ENCODE measurements around the gene TFE3.
"Not testable (repeated sequence)": the region's sequence is repeated elsewhere in the genome, so short reads cannot be mapped to it uniquely, and the experiment has no call there.

Gene TFE3

GRCh38 chrX:49001521-49002090 is 41.6 kb downstream of the TFE3 start:
- peak; percentile 66 for DNase-seq (ENCODE audit: low spot score)

GRCh38 chrX:49000636-49001035 is 42.5 kb downstream of the TFE3 start:
- no peak for DNase-seq (ENCODE audit: low spot score)

- no peak for DNase-seq (ENCODE audit: low spot score)
These were observed 44.1 kb downstream of the TFE3 start for GRCh38 chrX:48999030-48999429.

- DNase-seq (ENCODE audit: low spot score), result no peak
These were observed 44.8 kb downstream of the TFE3 start for GRCh38 chrX:48998391-48998790.

- no peak for DNase-seq (ENCODE audit: low spot score)
These were observed 45.3 kb downstream of the TFE3 start for GRCh38 chrX:48997865-48998264.

- no peak for DNase-seq (ENCODE audit: low spot score)
These were observed 45.7 kb downstream of the TFE3 start for GRCh38 chrX:48997455-48997854.

GRCh38 chrX:48996969-48997368 is 46.2 kb downstream of the TFE3 start:
- DNase-seq (ENCODE audit: low spot score), result no peak

GRCh38 chrX:48992341-48992740 is 50.8 kb downstream of the TFE3 start:
- DNase-seq (ENCODE audit: low spot score), result no peak

- DNase-seq (ENCODE audit: low spot score), result no peak
These were observed 53.7 kb downstream of the TFE3 start for GRCh38 chrX:48989483-48989882.

- DNase-seq (ENCODE audit: low spot score), result no peak
These were observed 59.3 kb downstream of the TFE3 start for GRCh38 chrX:48983896-48984295.

GRCh38 chrX:48983081-48983480 is 60.1 kb downstream of the TFE3 start:
- DNase-seq (ENCODE audit: low spot score), result no peak

- no peak for DNase-seq (ENCODE audit: low spot score)
These were observed 62.0 kb downstream of the TFE3 start for GRCh38 chrX:48981178-48981577.

- DNase-seq (ENCODE audit: low spot score), result not testable (repeated sequence)
These were observed 62.8 kb downstream of the TFE3 start for GRCh38 chrX:48980341-48980740.
